Suprapubic skin (tissue), 3 donors: ENCODE results near the gene CIAO2A.

Source experiments
- EP300 ChIP-seq: sonication (generic); formaldehyde crosslinking; IDR thresholded peaks from one replicate; pipeline ENCODE4 v1.6.1; 2017; ENCODE audit warnings: antibody characterized with exemption
- TF ChIP-seq, protein P1 (sequence below), 2 donors: fragments of 200-600 bp in 1 of 2; fragments of 450-650 bp in 1 of 2; sonication (generic) in 1 of 2; IDR thresholded peaks; one replicate each; pipeline ENCODE4 v1.5.1; 2016 to 2019; ENCODE audit warnings: antibody characterized with exemption in 2 of 2, mild to moderate bottlenecking in 1 of 2, moderate library complexity in 1 of 2

DNA sequence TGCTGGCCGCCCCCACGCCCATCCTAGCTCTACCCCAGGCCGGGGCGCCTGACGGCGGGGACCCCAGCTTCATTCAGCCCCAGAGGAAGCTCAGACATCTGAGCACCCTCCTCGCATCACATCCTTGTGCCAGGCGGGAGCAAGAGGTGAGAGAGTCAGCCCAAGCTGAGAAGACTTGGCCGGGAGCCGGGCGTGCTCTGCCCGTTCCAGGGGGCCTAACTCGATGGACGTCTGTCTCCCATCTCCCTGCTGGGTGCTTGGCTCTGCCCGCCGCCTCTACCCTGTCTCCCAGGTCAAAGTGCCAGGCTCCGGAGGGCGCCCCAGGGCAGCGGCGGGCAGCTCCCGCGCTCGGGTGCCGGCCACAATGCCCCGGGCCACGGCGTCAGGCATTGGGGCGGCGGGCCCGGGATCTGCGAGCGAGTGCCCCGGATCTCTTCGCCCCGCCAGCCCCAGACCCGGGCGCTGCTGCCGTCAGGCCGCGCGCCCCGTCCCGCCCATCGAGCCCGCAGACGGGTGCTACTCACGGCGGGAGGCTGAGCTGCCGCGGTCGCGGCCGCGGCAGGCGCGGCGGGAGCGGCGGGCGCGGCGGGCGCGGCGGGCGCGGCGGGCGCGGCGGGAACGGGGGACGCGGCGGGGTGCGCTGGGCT lies 47.7 kb downstream of the CIAO2A start:
- TF ChIP-seq, protein P1, sequence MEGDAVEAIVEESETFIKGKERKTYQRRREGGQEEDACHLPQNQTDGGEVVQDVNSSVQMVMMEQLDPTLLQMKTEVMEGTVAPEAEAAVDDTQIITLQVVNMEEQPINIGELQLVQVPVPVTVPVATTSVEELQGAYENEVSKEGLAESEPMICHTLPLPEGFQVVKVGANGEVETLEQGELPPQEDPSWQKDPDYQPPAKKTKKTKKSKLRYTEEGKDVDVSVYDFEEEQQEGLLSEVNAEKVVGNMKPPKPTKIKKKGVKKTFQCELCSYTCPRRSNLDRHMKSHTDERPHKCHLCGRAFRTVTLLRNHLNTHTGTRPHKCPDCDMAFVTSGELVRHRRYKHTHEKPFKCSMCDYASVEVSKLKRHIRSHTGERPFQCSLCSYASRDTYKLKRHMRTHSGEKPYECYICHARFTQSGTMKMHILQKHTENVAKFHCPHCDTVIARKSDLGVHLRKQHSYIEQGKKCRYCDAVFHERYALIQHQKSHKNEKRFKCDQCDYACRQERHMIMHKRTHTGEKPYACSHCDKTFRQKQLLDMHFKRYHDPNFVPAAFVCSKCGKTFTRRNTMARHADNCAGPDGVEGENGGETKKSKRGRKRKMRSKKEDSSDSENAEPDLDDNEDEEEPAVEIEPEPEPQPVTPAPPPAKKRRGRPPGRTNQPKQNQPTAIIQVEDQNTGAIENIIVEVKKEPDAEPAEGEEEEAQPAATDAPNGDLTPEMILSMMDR (IDR thresholded peaks at IDR 0.05): no peak
- TF ChIP-seq EP300: no peak
